Esophagus (tissue), 2 donors: ENCODE measurements around the gene PSMC3IP. TPM values are rescaled to one million over a fixed set of nuclear protein-coding genes. Genes with fewer than 3 reads are reported as not detected.
"Not testable (repeated sequence)": the region's sequence is repeated elsewhere in the genome, so short reads cannot be mapped to it uniquely, and the experiment has no call there.

ENCODE experiments used
- H3K27ac ChIP-seq, 2 donors: one replicate each; pipeline ENCODE4 v1.5.1; 2013; ENCODE audit warnings: low read depth in 2 of 2, mild to moderate bottlenecking in 2 of 2, inconsistent platforms in 1 of 2, low read length in 1 of 2, moderate library complexity in 1 of 2
- H3K27me3 ChIP-seq, 2 donors: one replicate each; pipeline ENCODE4 v1.6.1; 2013; ENCODE audit warnings: low read length in 2 of 2, control low read depth in 1 of 2, mild to moderate bottlenecking in 1 of 2; ENCODE audit not compliant: insufficient read depth in 2 of 2, control insufficient read depth in 1 of 2
- H3K36me3 ChIP-seq, 2 donors: one replicate each; pipeline ENCODE4 v1.6.1; 2013; ENCODE audit warnings: low read length in 1 of 2; ENCODE audit not compliant: control insufficient read depth in 2 of 2, insufficient read depth in 2 of 2
- H3K4me1 ChIP-seq, 2 donors: one replicate each; pipeline ENCODE4 v1.6.1; 2013; ENCODE audit warnings: low read length in 1 of 2; ENCODE audit not compliant: control insufficient read depth in 2 of 2, insufficient read depth in 2 of 2
- H3K4me3 ChIP-seq, 2 donors: one replicate each; pipeline ENCODE4 v1.5.1; 2013; ENCODE audit warnings: low read length in 2 of 2, mild to moderate bottlenecking in 2 of 2, low read depth in 1 of 2, moderate library complexity in 1 of 2
- H3K9me3 ChIP-seq, 2 donors: one replicate each; pipeline ENCODE4 v1.6.1; 2013; ENCODE audit warnings: mild to moderate bottlenecking in 2 of 2, low read depth in 1 of 2, low read length in 1 of 2, moderate library complexity in 1 of 2; ENCODE audit not compliant: control insufficient read depth in 2 of 2, insufficient read depth in 1 of 2
- WGBS, 2 donors: extraction: QIAGEN DNeasy Blood & Tissue Kit; methylation state at CpG; one replicate each; pipeline ENCODE4 v1.1.7; 2013; 5-methylcytosine and 5-hydroxymethylcytosine counted together
- polyA plus RNA-seq, 2 donors: library from polyadenylated mRNA; stranded (reverse); fragments of 200-250 nt; gene quantifications; one replicate each; pipeline ENCODE4 v1.2.3, GENCODE V29; 2013
- donor health status: healthy with polysubstance abuse.
- donor health status: Bipolar disorder and iron deficiency.

The PSMC3IP gene
- 1 to 10 TPM; 6.4 to 7.2 TPM for polyA plus RNA-seq

DNA sequence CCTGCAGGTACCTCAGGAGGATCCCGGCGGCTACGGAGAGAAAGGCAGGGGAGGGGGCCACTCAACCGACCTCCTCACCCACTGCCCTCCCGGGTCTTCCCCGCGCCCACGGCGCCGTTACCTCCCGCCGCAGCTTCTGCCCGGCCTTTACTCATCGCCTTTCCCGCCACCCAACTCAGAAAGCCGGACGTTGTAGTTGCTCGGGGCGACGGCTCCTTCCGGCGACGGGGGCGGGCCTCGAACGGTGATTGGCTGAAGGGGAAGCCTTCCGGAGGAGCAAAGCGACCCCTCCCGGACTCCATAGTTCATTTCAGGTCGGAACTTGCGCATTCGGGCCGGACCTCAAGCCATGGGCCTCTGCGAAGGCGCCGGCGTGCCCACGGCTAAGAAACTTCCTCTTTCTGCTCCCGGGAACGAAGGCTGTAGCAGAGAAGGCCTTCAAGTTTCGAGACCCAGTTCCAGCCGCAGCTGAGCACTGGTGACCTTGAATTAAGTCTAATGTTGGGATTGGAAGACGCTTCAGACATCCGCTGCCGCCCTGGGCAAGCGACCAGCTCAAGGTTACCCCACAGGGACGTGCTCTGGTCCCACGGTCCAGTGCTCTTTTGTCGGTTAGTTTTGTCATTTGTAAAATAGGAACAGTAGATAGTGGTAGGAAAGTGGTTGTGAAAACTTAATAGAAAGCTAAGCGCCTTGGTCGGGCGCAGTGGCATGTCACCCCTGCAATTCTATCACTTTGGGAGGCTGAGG, at the start of gene PSMC3IP:
PSMC3IP (minus strand) TSS at position 198 of the 750 bp plus-strand sequence; CDS start at position 155, 43 bp downstream.
- no peaks in the 10 kb centered on the region for H3K4me1 ChIP-seq
- peak within 1 kb of the TSS; percentile 53 to 82 for H3K4me3 ChIP-seq
- 1% methylated on average over 51 to 52 of the region's 52 CpGs for WGBS, 2 donors
- H3K36me3 ChIP-seq = peaks cover 27 to 31% of the 10 kb centered on the region in 2 donors
- no peaks in the 10 kb centered on the region for H3K9me3 ChIP-seq
- H3K27ac ChIP-seq = peak within 1 kb of the TSS; percentile 66 to 96
- H3K27me3 ChIP-seq = no peaks in the 10 kb centered on the region

DNA sequence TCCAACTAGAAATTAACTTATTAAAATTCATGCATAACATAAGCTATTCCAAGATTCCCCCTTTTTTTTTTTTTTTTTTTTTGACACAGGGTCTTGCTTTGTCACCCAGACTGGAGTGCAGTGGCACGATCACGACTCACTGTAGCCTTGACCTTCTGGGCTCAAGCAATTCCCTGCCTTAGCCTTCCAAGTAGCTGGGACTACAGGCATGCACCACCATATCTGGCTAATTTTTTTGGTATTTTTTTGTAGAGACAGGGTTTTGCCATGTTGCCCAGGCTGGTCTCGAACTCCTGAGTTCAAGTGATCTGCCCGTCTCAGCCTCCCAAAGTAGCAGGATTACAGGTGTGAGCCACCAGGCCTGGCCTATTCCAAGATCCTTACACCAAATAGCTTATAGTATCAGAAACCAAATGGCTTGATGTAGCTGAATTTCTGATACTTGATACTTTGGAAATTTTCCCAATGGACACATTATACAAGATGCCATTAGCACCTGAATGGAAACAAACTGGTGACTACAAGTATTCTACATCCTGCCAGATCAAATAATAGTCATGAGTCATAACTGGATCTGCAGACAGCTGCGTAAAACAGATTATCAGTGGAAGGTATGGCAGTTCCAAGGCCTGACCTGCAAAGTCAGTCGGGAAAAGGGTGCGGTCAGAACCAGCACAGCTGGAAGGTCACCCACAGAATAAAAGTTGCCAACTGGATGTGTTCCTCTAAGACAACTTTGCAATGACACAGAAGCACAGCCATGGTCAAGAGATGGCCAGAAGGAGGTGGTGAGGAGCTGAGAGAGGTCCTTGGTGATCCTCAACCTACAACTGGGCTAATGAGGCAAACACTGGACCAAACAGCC, 46.4 kb upstream of the PSMC3IP start:
- 62 to 68% methylated on average over 7 of the region's 7 CpGs for WGBS, 2 donors
- no peaks in the 10 kb centered on the region for H3K9me3 ChIP-seq
- no peaks in the 10 kb centered on the region for H3K27me3 ChIP-seq
- H3K4me3 ChIP-seq = no peak overlapping the region
- H3K4me1 ChIP-seq = no peaks in the 10 kb centered on the region
- peak overlapping the region; percentile 79 to 85 for H3K27ac ChIP-seq
- H3K36me3 ChIP-seq = no peaks in the 10 kb centered on the region

GRCh38 chr17:42623271-42623670, 45.7 kb upstream of the PSMC3IP start:
- Histone ChIP-seq H3K36me3 (no peaks in the 10 kb centered on the region), H3K4me3 (no peak overlapping the region), H3K4me1 (no peaks in the 10 kb centered on the region), H3K27ac (no peak overlapping the region), H3K9me3 (no peaks in the 10 kb centered on the region), H3K27me3 (no peaks in the 10 kb centered on the region)
- WGBS, 2 donors = 90 to 91% methylated on average over 2 of the region's 2 CpGs

GRCh38 chr17:42621987-42622386, 44.5 kb upstream of the PSMC3IP start:
- H3K4me1 ChIP-seq, H3K27me3 ChIP-seq, H3K36me3 ChIP-seq, H3K9me3 ChIP-seq, H3K4me3 ChIP-seq, H3K27ac ChIP-seq: not testable (repeated sequence)
- WGBS, 2 donors = 88 to 93% methylated on average over 3 of the region's 3 CpGs

GRCh38 chr17:42618442-42619150, 41.1 kb upstream of the PSMC3IP start:
- WGBS, 2 donors = 42 to 47% methylated on average over 9 of the region's 9 CpGs
- Histone ChIP-seq H3K4me3 (no peak overlapping the region), H3K4me1 (no peaks in the 10 kb centered on the region), H3K27me3 (no peaks in the 10 kb centered on the region), H3K9me3 (no peaks in the 10 kb centered on the region), H3K27ac (peak overlapping the region in 1 of 2 donors; percentile 78), H3K36me3 (peaks cover 16% of the 10 kb centered on the region in 2 donors)

- 36 to 40% methylated on average over 4 of the region's 4 CpGs for WGBS, 2 donors
- H3K9me3 ChIP-seq = no peaks in the 10 kb centered on the region
- H3K27ac ChIP-seq = peak overlapping the region in 1 of 2 donors; percentile 78
- H3K27me3 ChIP-seq = no peaks in the 10 kb centered on the region
- H3K4me1 ChIP-seq = no peaks in the 10 kb centered on the region
- no peak overlapping the region for H3K4me3 ChIP-seq
- peaks cover 19 to 21% of the 10 kb centered on the region in 2 donors for H3K36me3 ChIP-seq
Measured at GRCh38 chr17:42617956-42618431, 40.5 kb upstream of the PSMC3IP start.

DNA sequence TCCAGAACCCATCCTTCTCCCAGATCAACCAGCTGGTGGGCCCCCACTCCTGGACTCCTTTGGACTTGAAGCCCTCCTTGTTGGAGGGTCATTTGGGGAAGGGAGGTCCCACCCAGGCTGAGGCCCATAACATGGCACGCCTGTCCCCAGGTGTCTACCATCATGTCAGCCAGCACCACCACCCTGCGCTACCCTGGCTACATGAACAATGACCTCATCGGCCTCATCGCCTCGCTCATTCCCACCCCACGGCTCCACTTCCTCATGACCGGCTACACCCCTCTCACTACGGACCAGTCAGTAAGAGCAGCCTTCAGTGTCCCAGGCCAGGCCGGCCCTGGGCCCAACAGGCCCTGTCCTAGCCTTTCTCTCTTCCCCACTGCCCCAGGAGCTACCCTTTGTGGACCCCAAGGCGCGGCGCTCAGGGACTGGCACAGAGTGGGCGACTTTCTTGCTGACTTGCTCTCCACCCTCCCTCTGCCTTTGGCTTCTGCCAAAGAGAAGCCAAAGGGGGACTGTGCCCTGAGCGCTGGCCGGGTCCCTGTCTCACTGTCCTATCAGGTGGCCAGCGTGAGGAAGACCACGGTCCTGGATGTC, 36.3 kb upstream of the PSMC3IP start:
- Histone ChIP-seq H3K36me3 (peaks cover 25 to 26% of the 10 kb centered on the region in 2 donors), H3K27ac (no peak overlapping the region), H3K27me3 (no peaks in the 10 kb centered on the region), H3K9me3 (no peaks in the 10 kb centered on the region), H3K4me1 (no peaks in the 10 kb centered on the region), H3K4me3 (no peak overlapping the region)
- WGBS, 2 donors = 96% methylated on average over 17 of the region's 17 CpGs

DNA sequence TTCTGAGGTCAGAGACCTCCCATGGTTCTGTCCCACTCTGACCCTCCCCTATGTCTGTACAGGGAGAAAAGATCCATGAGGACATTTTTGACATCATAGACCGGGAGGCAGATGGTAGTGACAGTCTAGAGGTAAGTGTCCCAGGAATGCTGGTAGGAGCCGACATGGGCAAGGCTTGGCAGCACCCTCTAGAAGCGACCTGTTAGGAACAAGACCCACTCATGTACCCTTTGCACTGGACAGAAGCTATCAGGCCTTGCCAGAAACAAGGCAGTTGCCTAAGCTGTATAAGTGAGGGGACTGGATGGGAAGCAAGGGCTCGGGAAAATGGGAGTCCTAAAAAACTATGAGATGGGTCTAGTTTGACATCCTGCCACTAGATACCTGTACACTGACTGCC, 34.5 kb upstream of the PSMC3IP start:
- H3K4me3 ChIP-seq = no peak overlapping the region
- no peaks in the 10 kb centered on the region for H3K4me1 ChIP-seq
- H3K36me3 ChIP-seq = peaks cover 25 to 26% of the 10 kb centered on the region in 2 donors
- no peak overlapping the region for H3K27ac ChIP-seq
- H3K9me3 ChIP-seq = no peaks in the 10 kb centered on the region
- 95 to 97% methylated on average over 4 of the region's 4 CpGs for WGBS, 2 donors
- H3K27me3 ChIP-seq = no peaks in the 10 kb centered on the region
